Vagina (tissue), 2 donors: ENCODE results near the gene DNAH12. TPM values are rescaled to one million over a fixed set of nuclear protein-coding genes. Genes with fewer than 3 reads are reported as not detected.

Experiments
- DNase-seq, 2 donors: peaks; one replicate each; pipeline ENCODE4 v3.0.0-alpha.2; 2017; ENCODE audit errors: extremely low spot score in 2 of 2
- H3K27ac ChIP-seq: fragments of 200-600 bp; sonication (generic); one replicate; pipeline ENCODE4 v1.5.1; 2019
- H3K27me3 ChIP-seq: fragments of 200-600 bp; sonication (generic); one replicate; pipeline ENCODE4 v1.5.1; 2019
- H3K36me3 ChIP-seq, 2 donors: fragments of 200-600 bp; sonication (generic); one replicate each; pipeline ENCODE4 v1.5.1; 2017 to 2019
- H3K4me1 ChIP-seq: fragments of 200-600 bp; sonication (generic); one replicate; pipeline ENCODE4 v1.5.1; 2019
- H3K4me3 ChIP-seq, 2 donors: fragments of 200-600 bp; sonication (generic); 1 replicate in 1 of 2; 2 replicates in 1 of 2; pipeline ENCODE4 v1.5.1; 2016 to 2019
- H3K9me3 ChIP-seq: fragments of 200-600 bp; sonication (generic); one replicate; pipeline ENCODE4 v1.5.1; 2019
- CTCF ChIP-seq, 3 experiments: fragments of 450-650 bp in 2 of 3; fragments of 200-600 bp in 1 of 3; sonication (generic) in 1 of 3; IDR thresholded peaks; one replicate each; pipeline ENCODE4 v1.5.1; 2017 to 2019; ENCODE audit warnings: antibody characterized with exemption in 3 of 3, mild to moderate bottlenecking in 2 of 3, moderate library complexity in 2 of 3
- POLR2A ChIP-seq, 2 donors: fragments of 450-650 bp; IDR thresholded peaks; one replicate each; pipeline ENCODE4 v1.6.1; 2017; ENCODE audit warnings: antibody characterized with exemption in 2 of 2, mild to moderate bottlenecking in 2 of 2, moderate library complexity in 2 of 2
- POLR2AphosphoS5 ChIP-seq, 2 donors: sonication (generic); formaldehyde crosslinking; IDR thresholded peaks; one replicate each; pipeline ENCODE4 v1.9.0; 2017; ENCODE audit warnings: antibody characterized with exemption in 2 of 2, mild to moderate bottlenecking in 2 of 2, low read depth in 1 of 2; ENCODE audit not compliant: insufficient read depth in 1 of 2
- intact Hi-C: fragments of 100-400 bp; cut with DNase I; formaldehyde crosslinking; loops from one replicate; pipeline ENCODE4 v1.15.1; 2023
- total RNA-seq: library from RNA; depleted of rRNA; stranded (reverse); fragments of >200 nt; gene quantifications from one replicate; pipeline ENCODE4 v1.2.3, GENCODE V29; 2016

DNAH12 gene
- total RNA-seq: 0.25 TPM

GRCh38 chr3:57544181-57545125 is at the start of gene DNAH12:
Gene DNAH12 (minus strand): TSS chr3:57544344. CDS start chr3:57542870, 1,474 bp downstream.
- H3K4me1 ChIP-seq: peaks cover 13% of the 10 kb centered on the region
- TF ChIP-seq POLR2AphosphoS5 (IDR thresholded peaks at IDR 0.05; ENCODE audit: insufficient read depth in 1 of 2, low read depth in 1 of 2): no peak
- no peak for TF ChIP-seq CTCF (IDR thresholded peaks at IDR 0.05)
- TF ChIP-seq POLR2A (IDR thresholded peaks at IDR 0.05): no peak
- H3K27me3 ChIP-seq: no peaks in the 10 kb centered on the region
- H3K4me3 ChIP-seq: no peak within 1 kb of the TSS
- DNase-seq: no peak
- intact Hi-C loops: no loop called here
- no peaks in the 10 kb centered on the region for H3K9me3 ChIP-seq
- H3K27ac ChIP-seq: no peak within 1 kb of the TSS
- H3K36me3 ChIP-seq: no peaks in the 10 kb centered on the region

GRCh38 chr3:57592306-57592705 is 48.2 kb upstream of the DNAH12 start:
- no peak for DNase-seq
- peaks cover 48% of the 10 kb centered on the region for H3K4me1 ChIP-seq
- TF ChIP-seq POLR2AphosphoS5 (IDR thresholded peaks at IDR 0.05; ENCODE audit: insufficient read depth in 1 of 2, low read depth in 1 of 2) (no peak), CTCF (IDR thresholded peaks at IDR 0.05) (no peak), POLR2A (IDR thresholded peaks at IDR 0.05) (no peak)
- H3K27ac ChIP-seq: no peak overlapping the region
- no peaks in the 10 kb centered on the region for H3K36me3 ChIP-seq
- H3K27me3 ChIP-seq: no peaks in the 10 kb centered on the region
- H3K9me3 ChIP-seq: no peaks in the 10 kb centered on the region
- H3K4me3 ChIP-seq: no peak overlapping the region
- intact Hi-C loops: no loop called here

- intact Hi-C loops: no loop called here
- H3K27me3 ChIP-seq: no peaks in the 10 kb centered on the region
- peaks cover 0 to 10% of the 10 kb centered on the region in 2 donors for H3K36me3 ChIP-seq
- H3K9me3 ChIP-seq: no peaks in the 10 kb centered on the region
- DNase-seq: no peak
- H3K4me3 ChIP-seq: no peak overlapping the region
- H3K4me1 ChIP-seq: peaks cover 54% of the 10 kb centered on the region
- no peak for TF ChIP-seq POLR2AphosphoS5 (IDR thresholded peaks at IDR 0.05; ENCODE audit: insufficient read depth in 1 of 2, low read depth in 1 of 2)
- no peak for TF ChIP-seq POLR2A (IDR thresholded peaks at IDR 0.05)
- TF ChIP-seq CTCF (IDR thresholded peaks at IDR 0.05): no peak
- H3K27ac ChIP-seq: no peak overlapping the region
These were observed 43.8 kb upstream of the DNAH12 start for GRCh38 chr3:57587905-57588304.

GRCh38 chr3:57586778-57587177 is 42.6 kb upstream of the DNAH12 start:
- DNase-seq: no peak
- Histone ChIP-seq H3K27me3 (no peaks in the 10 kb centered on the region), H3K4me3 (no peak overlapping the region), H3K4me1 (peaks cover 47% of the 10 kb centered on the region), H3K27ac (no peak overlapping the region), H3K36me3 (peaks cover 0 to 16% of the 10 kb centered on the region in 2 donors), H3K9me3 (no peaks in the 10 kb centered on the region)
- intact Hi-C loops: no loop called here
- TF ChIP-seq POLR2A (IDR thresholded peaks at IDR 0.05) (no peak), CTCF (IDR thresholded peaks at IDR 0.05) (no peak), POLR2AphosphoS5 (IDR thresholded peaks at IDR 0.05; ENCODE audit: insufficient read depth in 1 of 2, low read depth in 1 of 2) (no peak)

GRCh38 chr3:57583544-57583943 is 39.4 kb upstream of the DNAH12 start:
- Histone ChIP-seq H3K4me1 (peaks cover 45% of the 10 kb centered on the region), H3K36me3 (peaks cover 0 to 26% of the 10 kb centered on the region in 2 donors), H3K4me3 (no peak overlapping the region), H3K27me3 (no peaks in the 10 kb centered on the region), H3K9me3 (no peaks in the 10 kb centered on the region), H3K27ac (no peak overlapping the region)
- TF ChIP-seq POLR2A (IDR thresholded peaks at IDR 0.05): no peak
- TF ChIP-seq CTCF (IDR thresholded peaks at IDR 0.05): no peak
- no peak for TF ChIP-seq POLR2AphosphoS5 (IDR thresholded peaks at IDR 0.05; ENCODE audit: insufficient read depth in 1 of 2, low read depth in 1 of 2)
- intact Hi-C loops: no loop called here
- DNase-seq: no peak
